COLO668 (cell line): Measurements from ENCODE around the gene MDN1.
"Not testable (repeated sequence)": the region's sequence is repeated elsewhere in the genome, so short reads cannot be mapped to it uniquely, and the experiment has no call there.

Experiments
- DNase-seq: peaks from one replicate; lab custom pipeline; 2025; ENCODE audit not compliant: unreplicated experiment; lab: John Stamatoyannopoulos, UW

Gene MDN1

GRCh38 chr6:89661559-89661958 is 158.0 kb downstream of the MDN1 start:
- no peak for DNase-seq

GRCh38 chr6:89660981-89661380 is 158.6 kb downstream of the MDN1 start:
- DNase-seq, result no peak

- no peak for DNase-seq
Observed at GRCh38 chr6:89657445-89658158, 162.0 kb downstream of the MDN1 start.

GRCh38 chr6:89655122-89655521 is 164.5 kb downstream of the MDN1 start:
- no peak for DNase-seq

GRCh38 chr6:89650579-89650978 is 169.0 kb downstream of the MDN1 start:
- DNase-seq, result no peak

- DNase-seq, result no peak
Observed at GRCh38 chr6:89649682-89650081, 169.9 kb downstream of the MDN1 start.

GRCh38 chr6:89644864-89645263 is 174.7 kb downstream of the MDN1 start:
- no peak for DNase-seq

- DNase-seq, result no peak
Observed at GRCh38 chr6:89643406-89643805, 176.2 kb downstream of the MDN1 start.

GRCh38 chr6:89642956-89643355 is 176.6 kb downstream of the MDN1 start:
- DNase-seq, result no peak

GRCh38 chr6:89641581-89641980 is 178.0 kb downstream of the MDN1 start:
- DNase-seq, result not testable (repeated sequence)

GRCh38 chr6:89640804-89641203 is 178.8 kb downstream of the MDN1 start:
- DNase-seq, result no peak

GRCh38 chr6:89638320-89639195 is 181.0 kb downstream of the MDN1 start, which contains the start of gene LYRM2:
TSS of gene LYRM2 (minus strand) at chr6:89638747. CDS start at chr6:89638716, 31 bp downstream.
- peak; percentile 91 for DNase-seq

- DNase-seq, result no peak
Observed at GRCh38 chr6:89637960-89638319, 181.7 kb downstream of the MDN1 start.

GRCh38 chr6:89636412-89636811 is 183.2 kb downstream of the MDN1 start:
- not testable (repeated sequence) for DNase-seq

- no peak for DNase-seq
Observed at GRCh38 chr6:89630488-89630887, 189.1 kb downstream of the MDN1 start.

- DNase-seq, result no peak
Observed at GRCh38 chr6:89623749-89624148, 195.8 kb downstream of the MDN1 start.

- no peak for DNase-seq
Observed at GRCh38 chr6:89619567-89619966, 200.0 kb downstream of the MDN1 start.

- DNase-seq, result no peak
Observed at GRCh38 chr6:89618026-89618425, 201.6 kb downstream of the MDN1 start.

GRCh38 chr6:89616531-89616930 is 203.1 kb downstream of the MDN1 start:
- DNase-seq, result no peak

- no peak for DNase-seq
Observed at GRCh38 chr6:89615882-89616281, 203.7 kb downstream of the MDN1 start.

GRCh38 chr6:89613790-89614189 is 205.8 kb downstream of the MDN1 start:
- no peak for DNase-seq

GRCh38 chr6:89612121-89612520 is 207.5 kb downstream of the MDN1 start:
- DNase-seq, result no peak
